HL-60 (cell line): Measurements from ENCODE around the gene CUL4A.

Experiments used
- DNase-seq, 2 experiments: peaks; one replicate each; pipeline ENCODE4 v3.0.0-alpha.2; 2010 to 2020; ENCODE audit warnings: low read depth in 1 of 2, low spot score in 1 of 2
- H3K27ac ChIP-seq: fragments of 250-450 bp; sonication (Bioruptor Pico); replicated peaks from 2 replicates; pipeline ENCODE4 v1.5.1; 2020; ENCODE audit warnings: mild to moderate bottlenecking, moderate library complexity
- H3K27me3 ChIP-seq: fragments of 250-450 bp; sonication (Bioruptor Pico); 2 replicates; pipeline ENCODE4 v1.5.1; 2021; ENCODE audit warnings: mild to moderate bottlenecking, moderate library complexity; ENCODE audit not compliant: insufficient read depth, poor library complexity, severe bottlenecking
- H3K4me3 ChIP-seq: replicated peaks from 2 replicates; pipeline ENCODE4 v1.5.1; 2011; ENCODE audit warnings: mild to moderate bottlenecking, control low read depth, low read length; ENCODE audit not compliant: insufficient read depth
- GABPA ChIP-seq: IDR thresholded peaks from 2 replicates; pipeline ENCODE4 v1.6.1; 2012; ENCODE audit warnings: low read depth
- POLR2AphosphoS5 ChIP-seq: IDR thresholded peaks from 2 replicates; pipeline ENCODE4 v1.6.1; 2012; ENCODE audit warnings: low read depth
- SPI1 ChIP-seq: IDR thresholded peaks from 2 replicates; pipeline ENCODE4 v1.6.1; 2012; ENCODE audit warnings: low read depth, mild to moderate bottlenecking, borderline replicate concordance
- TF ChIP-seq, protein P1 (sequence below): IDR thresholded peaks from one replicate; pipeline ENCODE4 v1.5.1; 2011; ENCODE audit warnings: low read length, control low read depth, inconsistent platforms; ENCODE audit not compliant: insufficient read depth
- TF ChIP-seq, protein P2 (sequence below): IDR thresholded peaks from 2 replicates; pipeline ENCODE4 v1.6.1; 2012; ENCODE audit warnings: low read depth; ENCODE audit not compliant: insufficient replicate concordance

Gene CUL4A

DNA sequence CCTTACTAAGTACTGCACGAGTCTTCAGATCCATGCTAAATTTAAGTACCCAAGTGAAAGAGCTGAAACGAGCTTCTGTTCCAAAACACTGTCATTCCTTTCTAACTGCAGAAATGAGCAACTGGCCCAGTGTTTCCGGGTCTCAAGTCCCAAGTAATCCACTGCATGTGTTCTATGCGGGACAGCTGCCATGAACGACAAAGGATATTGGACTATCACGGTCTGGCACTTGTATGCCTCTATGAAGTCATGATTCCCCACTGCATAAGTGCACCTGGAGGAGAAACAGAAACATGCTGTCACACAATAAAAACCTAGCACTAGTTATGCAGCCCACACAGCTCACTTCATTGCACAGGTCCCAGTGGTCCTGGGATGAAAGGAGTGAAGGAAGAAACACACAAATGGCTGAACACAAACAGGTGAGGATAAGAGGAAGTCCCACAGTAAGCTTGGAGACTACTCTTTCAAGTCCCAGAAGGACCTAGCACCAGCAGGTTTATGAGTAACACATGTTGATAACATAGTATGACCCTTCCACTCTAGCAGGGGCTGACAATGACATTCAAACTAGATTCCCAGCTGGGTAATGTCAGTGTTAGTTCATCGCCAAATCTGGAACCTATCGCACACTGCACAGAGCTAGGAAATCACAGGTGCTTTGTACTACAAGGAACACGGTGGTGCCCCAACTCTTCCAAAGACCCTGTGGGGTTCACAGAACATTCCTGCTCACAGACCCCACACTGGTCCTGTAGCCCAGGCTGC, 12.3 kb upstream of the CUL4A start:
- no peak overlapping the region for H3K4me3 ChIP-seq
- no peak for DNase-seq
- H3K27me3 ChIP-seq = no peaks in the 10 kb centered on the region
- H3K27ac ChIP-seq = no peak overlapping the region
- TF ChIP-seq SPI1 (no peak), POLR2AphosphoS5 (no peak), GABPA (no peak)
- TF ChIP-seq, protein P1, sequence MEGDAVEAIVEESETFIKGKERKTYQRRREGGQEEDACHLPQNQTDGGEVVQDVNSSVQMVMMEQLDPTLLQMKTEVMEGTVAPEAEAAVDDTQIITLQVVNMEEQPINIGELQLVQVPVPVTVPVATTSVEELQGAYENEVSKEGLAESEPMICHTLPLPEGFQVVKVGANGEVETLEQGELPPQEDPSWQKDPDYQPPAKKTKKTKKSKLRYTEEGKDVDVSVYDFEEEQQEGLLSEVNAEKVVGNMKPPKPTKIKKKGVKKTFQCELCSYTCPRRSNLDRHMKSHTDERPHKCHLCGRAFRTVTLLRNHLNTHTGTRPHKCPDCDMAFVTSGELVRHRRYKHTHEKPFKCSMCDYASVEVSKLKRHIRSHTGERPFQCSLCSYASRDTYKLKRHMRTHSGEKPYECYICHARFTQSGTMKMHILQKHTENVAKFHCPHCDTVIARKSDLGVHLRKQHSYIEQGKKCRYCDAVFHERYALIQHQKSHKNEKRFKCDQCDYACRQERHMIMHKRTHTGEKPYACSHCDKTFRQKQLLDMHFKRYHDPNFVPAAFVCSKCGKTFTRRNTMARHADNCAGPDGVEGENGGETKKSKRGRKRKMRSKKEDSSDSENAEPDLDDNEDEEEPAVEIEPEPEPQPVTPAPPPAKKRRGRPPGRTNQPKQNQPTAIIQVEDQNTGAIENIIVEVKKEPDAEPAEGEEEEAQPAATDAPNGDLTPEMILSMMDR = no peak
- TF ChIP-seq, protein P2, sequence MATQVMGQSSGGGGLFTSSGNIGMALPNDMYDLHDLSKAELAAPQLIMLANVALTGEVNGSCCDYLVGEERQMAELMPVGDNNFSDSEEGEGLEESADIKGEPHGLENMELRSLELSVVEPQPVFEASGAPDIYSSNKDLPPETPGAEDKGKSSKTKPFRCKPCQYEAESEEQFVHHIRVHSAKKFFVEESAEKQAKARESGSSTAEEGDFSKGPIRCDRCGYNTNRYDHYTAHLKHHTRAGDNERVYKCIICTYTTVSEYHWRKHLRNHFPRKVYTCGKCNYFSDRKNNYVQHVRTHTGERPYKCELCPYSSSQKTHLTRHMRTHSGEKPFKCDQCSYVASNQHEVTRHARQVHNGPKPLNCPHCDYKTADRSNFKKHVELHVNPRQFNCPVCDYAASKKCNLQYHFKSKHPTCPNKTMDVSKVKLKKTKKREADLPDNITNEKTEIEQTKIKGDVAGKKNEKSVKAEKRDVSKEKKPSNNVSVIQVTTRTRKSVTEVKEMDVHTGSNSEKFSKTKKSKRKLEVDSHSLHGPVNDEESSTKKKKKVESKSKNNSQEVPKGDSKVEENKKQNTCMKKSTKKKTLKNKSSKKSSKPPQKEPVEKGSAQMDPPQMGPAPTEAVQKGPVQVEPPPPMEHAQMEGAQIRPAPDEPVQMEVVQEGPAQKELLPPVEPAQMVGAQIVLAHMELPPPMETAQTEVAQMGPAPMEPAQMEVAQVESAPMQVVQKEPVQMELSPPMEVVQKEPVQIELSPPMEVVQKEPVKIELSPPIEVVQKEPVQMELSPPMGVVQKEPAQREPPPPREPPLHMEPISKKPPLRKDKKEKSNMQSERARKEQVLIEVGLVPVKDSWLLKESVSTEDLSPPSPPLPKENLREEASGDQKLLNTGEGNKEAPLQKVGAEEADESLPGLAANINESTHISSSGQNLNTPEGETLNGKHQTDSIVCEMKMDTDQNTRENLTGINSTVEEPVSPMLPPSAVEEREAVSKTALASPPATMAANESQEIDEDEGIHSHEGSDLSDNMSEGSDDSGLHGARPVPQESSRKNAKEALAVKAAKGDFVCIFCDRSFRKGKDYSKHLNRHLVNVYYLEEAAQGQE = no peak

DNA sequence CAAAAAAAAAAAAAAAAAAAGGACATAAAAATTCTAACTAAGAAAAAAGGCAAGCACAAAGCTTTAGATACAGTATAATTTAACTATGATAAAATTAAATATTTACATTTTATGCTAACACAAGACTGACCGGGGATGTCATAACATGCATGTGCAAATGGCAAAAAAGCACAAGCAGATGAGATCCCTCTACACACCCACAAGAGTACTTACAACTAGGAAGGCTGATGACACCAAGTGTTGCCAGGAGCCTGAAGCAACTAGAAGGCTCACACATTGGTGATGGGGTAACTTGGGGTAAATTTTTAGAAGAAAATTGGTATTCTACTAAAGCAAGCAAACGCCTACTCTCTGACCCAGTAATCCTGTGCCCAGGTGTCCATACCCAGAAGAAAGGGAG, 7.6 kb upstream of the CUL4A start:
- no peak overlapping the region for H3K27ac ChIP-seq
- no peaks in the 10 kb centered on the region for H3K27me3 ChIP-seq
- TF ChIP-seq, protein P1 = no peak
- TF ChIP-seq, protein P2 = no peak
- no peak for TF ChIP-seq POLR2AphosphoS5
- no peak for TF ChIP-seq GABPA
- TF ChIP-seq SPI1 = no peak
- H3K4me3 ChIP-seq = no peak overlapping the region
- no peak for DNase-seq

DNA sequence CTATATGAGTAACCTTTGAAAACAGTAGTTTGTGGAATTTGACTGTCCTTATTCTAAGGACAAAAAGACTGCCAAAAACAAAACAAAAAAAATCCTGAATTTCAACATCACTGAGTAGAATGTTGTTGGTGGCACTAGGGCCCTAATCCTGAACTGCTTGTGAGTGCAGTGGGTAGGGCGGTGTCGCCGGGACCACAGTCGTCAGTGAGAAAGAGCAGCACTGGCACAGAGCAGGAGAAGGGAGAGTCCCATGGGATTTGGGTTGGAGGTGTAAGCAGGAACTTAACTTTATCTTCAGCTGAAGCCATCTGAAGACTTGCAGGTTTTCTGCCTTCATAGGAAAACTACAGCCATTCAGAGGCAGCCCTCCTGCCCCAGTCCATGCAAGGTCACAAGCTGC, 6.5 kb upstream of the CUL4A start:
- no peak for DNase-seq
- H3K27ac ChIP-seq = no peak overlapping the region
- TF ChIP-seq GABPA = no peak
- TF ChIP-seq, protein P2 = no peak
- TF ChIP-seq POLR2AphosphoS5 = no peak
- no peak for TF ChIP-seq SPI1
- TF ChIP-seq, protein P1 = no peak
- no peaks in the 10 kb centered on the region for H3K27me3 ChIP-seq
- H3K4me3 ChIP-seq = no peak overlapping the region
